ENCODE data around the gene CSRNP3.

DNA sequence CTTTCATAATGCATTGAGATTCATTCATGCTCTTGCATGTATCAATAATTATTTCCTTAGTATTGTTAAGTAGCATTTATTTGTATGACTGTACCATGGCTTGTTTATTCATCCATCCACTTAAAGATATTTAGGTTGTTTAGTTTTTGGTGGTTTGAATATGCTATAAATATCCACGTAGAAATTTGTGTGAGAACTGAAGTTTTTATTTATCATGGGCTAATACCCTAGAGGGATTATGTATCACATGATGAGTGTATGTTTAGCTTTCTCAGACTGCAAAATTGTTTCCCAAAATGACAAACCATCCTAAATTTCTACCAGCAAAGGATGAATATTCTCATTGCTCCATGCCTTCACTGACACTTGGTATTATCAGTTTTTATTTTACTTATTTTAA is 55.2 kb downstream of the CSRNP3 start:
- TF ChIP-seq, protein P1, sequence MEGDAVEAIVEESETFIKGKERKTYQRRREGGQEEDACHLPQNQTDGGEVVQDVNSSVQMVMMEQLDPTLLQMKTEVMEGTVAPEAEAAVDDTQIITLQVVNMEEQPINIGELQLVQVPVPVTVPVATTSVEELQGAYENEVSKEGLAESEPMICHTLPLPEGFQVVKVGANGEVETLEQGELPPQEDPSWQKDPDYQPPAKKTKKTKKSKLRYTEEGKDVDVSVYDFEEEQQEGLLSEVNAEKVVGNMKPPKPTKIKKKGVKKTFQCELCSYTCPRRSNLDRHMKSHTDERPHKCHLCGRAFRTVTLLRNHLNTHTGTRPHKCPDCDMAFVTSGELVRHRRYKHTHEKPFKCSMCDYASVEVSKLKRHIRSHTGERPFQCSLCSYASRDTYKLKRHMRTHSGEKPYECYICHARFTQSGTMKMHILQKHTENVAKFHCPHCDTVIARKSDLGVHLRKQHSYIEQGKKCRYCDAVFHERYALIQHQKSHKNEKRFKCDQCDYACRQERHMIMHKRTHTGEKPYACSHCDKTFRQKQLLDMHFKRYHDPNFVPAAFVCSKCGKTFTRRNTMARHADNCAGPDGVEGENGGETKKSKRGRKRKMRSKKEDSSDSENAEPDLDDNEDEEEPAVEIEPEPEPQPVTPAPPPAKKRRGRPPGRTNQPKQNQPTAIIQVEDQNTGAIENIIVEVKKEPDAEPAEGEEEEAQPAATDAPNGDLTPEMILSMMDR (IDR thresholded peaks at IDR 0.05): no peak
- TF ChIP-seq POLR2A (IDR thresholded peaks at IDR 0.05): no peak
